Measurements from ENCODE around the gene MDH2. TPM values are rescaled to one million over a fixed set of nuclear protein-coding genes. Genes with fewer than 3 reads are reported as not detected.
"Not testable (repeated sequence)": the region's sequence is repeated elsewhere in the genome, so short reads cannot be mapped to it uniquely, and the experiment has no call there.

Gene MDH2
- total RNA-seq, 2 experiments from 2014 or later = 66.4 to 68.3 TPM

- peaks cover under 1% of the 10 kb centered on the region for H3K4me1 ChIP-seq (ENCODE audit: insufficient read depth, low read length)
- no peak for ATAC-seq (ENCODE audit: poor library complexity)
- H3K4me3 ChIP-seq (ENCODE audit: low read length) = no peak overlapping the region
- Mint-ChIP-seq H3K9me3 (no peaks in the 10 kb centered on the region), H3K27ac (no peak overlapping the region), H3K4me3 (no peak overlapping the region), H3K27me3 (no peaks in the 10 kb centered on the region), H3K36me3 (ENCODE audit: low read depth) (peaks cover 72% of the 10 kb centered on the region), H3K4me1 (ENCODE audit: low read depth) (peaks cover 6% of the 10 kb centered on the region)
- no peak for TF ChIP-seq CTCF (IDR thresholded peaks at IDR 0.05)
- CTCF ChIA-PET = no interaction called here
- POLR2A ChIA-PET = no interaction called here
- H3K27me3 ChIP-seq (ENCODE audit: control insufficient read depth in 1 of 2, insufficient read depth in 2 of 2, low read length in 2 of 2) = no peaks in the 10 kb centered on the region
- no peaks in the 10 kb centered on the region for H3K9me3 ChIP-seq (ENCODE audit: control insufficient read depth in 1 of 2, insufficient read depth in 1 of 2, low read length in 2 of 2)
- no peak overlapping the region for H3K27ac ChIP-seq (ENCODE audit: low read depth in 1 of 2, low read length in 2 of 2)
- peaks cover 91% of the 10 kb centered on the region for H3K36me3 ChIP-seq (ENCODE audit: insufficient read depth, low read length)
- intact Hi-C loops (cut with DNase I, micrococcal nuclease) = no loop called here
- no peak for DNase-seq
Measured at GRCh38 chr7:76057103-76057812, 9.4 kb downstream of the MDH2 start.

GRCh38 chr7:76057813-76058145 is 9.9 kb downstream of the MDH2 start:
- ATAC-seq (ENCODE audit: poor library complexity) (no peak), DNase-seq (no peak)
- no peaks in the 10 kb centered on the region for H3K27me3 ChIP-seq (ENCODE audit: control insufficient read depth in 1 of 2, insufficient read depth in 2 of 2, low read length in 2 of 2)
- Mint-ChIP-seq H3K9me3 (no peaks in the 10 kb centered on the region), H3K4me3 (no peak overlapping the region), H3K4me1 (ENCODE audit: low read depth) (peaks cover 4% of the 10 kb centered on the region), H3K36me3 (ENCODE audit: low read depth) (peaks cover 75% of the 10 kb centered on the region), H3K27me3 (no peaks in the 10 kb centered on the region), H3K27ac (no peak overlapping the region)
- intact Hi-C loops (cut with DNase I, micrococcal nuclease) = no loop called here
- no peak for TF ChIP-seq CTCF (IDR thresholded peaks at IDR 0.05)
- no peaks in the 10 kb centered on the region for H3K9me3 ChIP-seq (ENCODE audit: control insufficient read depth in 1 of 2, insufficient read depth in 1 of 2, low read length in 2 of 2)
- no peak overlapping the region for H3K27ac ChIP-seq (ENCODE audit: low read depth in 1 of 2, low read length in 2 of 2)
- peaks cover 92% of the 10 kb centered on the region for H3K36me3 ChIP-seq (ENCODE audit: insufficient read depth, low read length)
- CTCF ChIA-PET = no interaction called here
- POLR2A ChIA-PET = no interaction called here
- H3K4me1 ChIP-seq (ENCODE audit: insufficient read depth, low read length) = no peaks in the 10 kb centered on the region
- H3K4me3 ChIP-seq (ENCODE audit: low read length) = no peak overlapping the region

- H3K36me3 Mint-ChIP-seq (ENCODE audit: low read depth) = peaks cover 80% of the 10 kb centered on the region
- H3K27ac Mint-ChIP-seq; H3K9me3 ChIP-seq (ENCODE audit: control insufficient read depth in 1 of 2, insufficient read depth in 1 of 2, low read length in 2 of 2); POLR2A ChIA-PET; DNase-seq; intact Hi-C loops (cut with DNase I, micrococcal nuclease); H3K4me3 Mint-ChIP-seq; ATAC-seq (ENCODE audit: poor library complexity); H3K4me1 Mint-ChIP-seq (ENCODE audit: low read depth); H3K27me3 ChIP-seq (ENCODE audit: control insufficient read depth in 1 of 2, insufficient read depth in 2 of 2, low read length in 2 of 2); CTCF ChIA-PET; H3K27ac ChIP-seq (ENCODE audit: low read depth in 1 of 2, low read length in 2 of 2); H3K4me1 ChIP-seq (ENCODE audit: insufficient read depth, low read length); H3K4me3 ChIP-seq (ENCODE audit: low read length); H3K9me3 Mint-ChIP-seq; H3K27me3 Mint-ChIP-seq: not testable (repeated sequence)
- peaks cover 95% of the 10 kb centered on the region for H3K36me3 ChIP-seq (ENCODE audit: insufficient read depth, low read length)
Measured at GRCh38 chr7:76058745-76059144, 10.8 kb downstream of the MDH2 start.

GRCh38 chr7:76060842-76061241 is 12.9 kb downstream of the MDH2 start:
- H3K4me1 ChIP-seq (ENCODE audit: insufficient read depth, low read length) = no peaks in the 10 kb centered on the region
- TF ChIP-seq CTCF (IDR thresholded peaks at IDR 0.05) = no peak
- CTCF ChIA-PET = no interaction called here
- H3K36me3 Mint-ChIP-seq (ENCODE audit: low read depth) = peaks cover 94% of the 10 kb centered on the region
- no peak overlapping the region for H3K4me3 ChIP-seq (ENCODE audit: low read length)
- H3K27me3 Mint-ChIP-seq = no peaks in the 10 kb centered on the region
- H3K4me1 Mint-ChIP-seq (ENCODE audit: low read depth) = no peaks in the 10 kb centered on the region
- no peaks in the 10 kb centered on the region for H3K9me3 ChIP-seq (ENCODE audit: control insufficient read depth in 1 of 2, insufficient read depth in 1 of 2, low read length in 2 of 2)
- H3K27ac Mint-ChIP-seq = no peak overlapping the region
- no peak for DNase-seq
- no peaks in the 10 kb centered on the region for H3K27me3 ChIP-seq (ENCODE audit: control insufficient read depth in 1 of 2, insufficient read depth in 2 of 2, low read length in 2 of 2)
- H3K4me3 Mint-ChIP-seq = no peak overlapping the region
- no peak overlapping the region for H3K27ac ChIP-seq (ENCODE audit: low read depth in 1 of 2, low read length in 2 of 2)
- POLR2A ChIA-PET = no interaction called here
- intact Hi-C loops (cut with DNase I, micrococcal nuclease) = no loop called here
- ATAC-seq (ENCODE audit: poor library complexity) = no peak
- peaks cover 95% of the 10 kb centered on the region for H3K36me3 ChIP-seq (ENCODE audit: insufficient read depth, low read length)
- H3K9me3 Mint-ChIP-seq = no peaks in the 10 kb centered on the region
